H1 (cell line): ENCODE measurements around the gene ZAP70. TPM values are rescaled to one million over a fixed set of nuclear protein-coding genes. Genes with fewer than 3 reads are reported as not detected.

Experiments
- JUN ChIP-seq: IDR thresholded peaks from 2 replicates; pipeline ENCODE4 v1.6.1; 2011; ENCODE audit warnings: low read depth, mild to moderate bottlenecking, improper control_type of control experiment, low read length
- RBBP5 ChIP-seq: IDR thresholded peaks from 2 replicates; pipeline ENCODE4 v1.7.1; 2012; ENCODE audit warnings: low read depth, mild to moderate bottlenecking, inconsistent platforms, low read length, moderate library complexity, borderline replicate concordance
- TAF7 ChIP-seq: optimal IDR thresholded peaks from 2 replicates; pipeline ENCODE3; 2011; ENCODE audit warnings: low read depth, mild to moderate bottlenecking, inconsistent platforms, low read length, moderate library complexity, borderline replicate concordance
- polyA plus RNA-seq, 7 experiments: library from polyadenylated mRNA; depleted of rRNA in 3 of 7; stranded (reverse) in 5 of 7; unstranded in 2 of 7; fragments of >200 nt in 5 of 7; fragments of 200-250 nt in 2 of 7; gene quantifications; 1 replicate in 5 of 7; 2 replicates in 1 of 7; 4 replicates in 1 of 7; pipeline versions ENCODE4 v1.2.1 to v1.2.3, GENCODE V29; 2011 to 2013; ENCODE audit warnings: missing spikeins in 2 of 7, mixed read lengths in 2 of 7
- total RNA-seq: library from RNA; stranded (reverse); fragmentation: NEBNext Ultra II Directional; extraction: Animal tissue kit (Norgen Biotek cat#: 25700); gene quantifications from 2 replicates; pipeline ENCODE4 v1.2.1, GENCODE V29; 2021

The ZAP70 gene
- total and polyA plus RNA-seq, 2 of the 8 experiments (the other 6 are each of a cell fraction or from before 2014, with no cell fraction given) = 0.15 TPM; not detected in 1

DNA sequence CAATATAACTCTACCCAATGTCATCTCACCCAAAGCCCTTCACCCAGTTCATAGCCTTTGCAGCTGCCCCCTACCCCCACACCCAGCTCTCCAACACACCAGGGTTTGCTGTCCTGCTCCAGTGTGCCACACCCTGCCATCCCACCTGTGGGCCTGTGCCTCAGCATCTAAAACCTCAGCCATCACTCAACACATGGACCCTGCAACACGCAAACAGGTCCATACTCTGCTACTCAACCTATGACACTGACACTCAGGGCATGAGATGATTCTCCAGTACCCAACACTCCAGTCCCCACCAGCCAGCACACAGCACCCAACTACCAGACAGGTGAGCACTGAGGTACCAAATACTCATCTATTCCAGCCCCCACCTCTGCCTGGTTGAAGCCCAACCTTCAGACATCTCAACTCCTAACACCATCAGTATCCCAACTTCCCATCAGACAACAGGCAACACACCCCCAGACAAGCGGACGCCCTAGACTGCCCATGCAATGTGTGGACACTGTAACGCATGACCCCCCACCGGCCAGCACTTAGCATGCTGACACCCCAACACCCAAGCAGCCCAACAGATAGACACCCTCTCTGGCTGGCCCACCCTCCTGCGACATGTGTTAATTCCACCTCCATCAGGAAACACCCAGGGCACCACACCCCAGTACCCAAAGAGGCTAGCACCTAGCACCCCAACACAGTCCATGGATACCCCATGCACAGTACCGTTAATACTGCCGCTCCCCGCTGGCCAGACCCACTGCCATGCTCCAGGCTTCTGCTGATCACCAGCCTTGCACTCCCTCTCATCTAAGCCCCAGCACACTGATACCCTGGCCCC, 25.0 kb downstream of the ZAP70 start (continued):
- TF ChIP-seq RBBP5 (no peak), TAF7 (no peak), JUN (no peak)
- TF ChIP-seq, all 59 proteins: peak for 0
